GM19240 (cell line): ENCODE results near the gene SYNCRIP.
"Not testable (repeated sequence)": the region's sequence is repeated elsewhere in the genome, so short reads cannot be mapped to it uniquely, and the experiment has no call there.

Experiments
- DNase-seq: peaks from one replicate; pipeline ENCODE4 v3.0.0; 2011; ENCODE audit warnings: low spot score; ENCODE audit not compliant: insufficient read length

Gene SYNCRIP

GRCh38 chr6:85594197-85594930 lies 48.3 kb downstream of the SYNCRIP start:
- DNase-seq = no peak

GRCh38 chr6:85593438-85594196 lies 49.1 kb downstream of the SYNCRIP start, which contains the start of gene SNX14:
SNX14 (minus strand) TSS chr6:85593858; CDS start chr6:85593718, 140 bp downstream.
- DNase-seq = peak; percentile 67

- DNase-seq = no peak
These were observed 50.7 kb downstream of the SYNCRIP start for GRCh38 chr6:85592033-85592432.

GRCh38 chr6:85591207-85591606 lies 51.5 kb downstream of the SYNCRIP start:
- no peak for DNase-seq

- DNase-seq = no peak
These were observed 56.9 kb downstream of the SYNCRIP start for GRCh38 chr6:85585741-85586140.

- DNase-seq = not testable (repeated sequence)
These were observed 59.9 kb downstream of the SYNCRIP start for GRCh38 chr6:85582832-85583231.

- no peak for DNase-seq
These were observed 61.1 kb downstream of the SYNCRIP start for GRCh38 chr6:85581572-85581971.

- DNase-seq = no peak
These were observed 61.8 kb downstream of the SYNCRIP start for GRCh38 chr6:85580878-85581267.

- no peak for DNase-seq
These were observed 62.4 kb downstream of the SYNCRIP start for GRCh38 chr6:85580118-85580877.

- DNase-seq = no peak
These were observed 63.1 kb downstream of the SYNCRIP start for GRCh38 chr6:85579581-85579980.

- no peak for DNase-seq
These were observed 66.2 kb downstream of the SYNCRIP start for GRCh38 chr6:85576476-85576875.

- no peak for DNase-seq
These were observed 67.6 kb downstream of the SYNCRIP start for GRCh38 chr6:85574932-85575598.

- DNase-seq = no peak
These were observed 73.4 kb downstream of the SYNCRIP start for GRCh38 chr6:85569323-85569722.

- no peak for DNase-seq
These were observed 74.3 kb downstream of the SYNCRIP start for GRCh38 chr6:85568411-85568810.

- no peak for DNase-seq
These were observed 77.0 kb downstream of the SYNCRIP start for GRCh38 chr6:85565736-85566135.

GRCh38 chr6:85564223-85564622 lies 78.5 kb downstream of the SYNCRIP start:
- DNase-seq = not testable (repeated sequence)
